A673 (cell line): ENCODE measurements around the gene ST6GALNAC5.

ENCODE experiments used
- EZH2 ChIP-seq: fragments of 200-600 bp; sonication (generic); IDR thresholded peaks from 2 replicates; pipeline ENCODE4 v1.6.1; 2017; ENCODE audit warnings: borderline replicate concordance, low read depth, mild to moderate bottlenecking, mixed read lengths, antibody characterized with exemption, low read length; ENCODE audit not compliant: poor library complexity, severe bottlenecking
- TF ChIP-seq, protein P1 (sequence below): fragments of 300-800, 200-600 bp; sonication (generic); conservative IDR thresholded peaks from 2 replicates; pipeline ENCODE4 v1.5.1; 2017; ENCODE audit warnings: low read depth, mild to moderate bottlenecking, antibody characterized with exemption, low read length, moderate library complexity, mixed read lengths

DNA sequence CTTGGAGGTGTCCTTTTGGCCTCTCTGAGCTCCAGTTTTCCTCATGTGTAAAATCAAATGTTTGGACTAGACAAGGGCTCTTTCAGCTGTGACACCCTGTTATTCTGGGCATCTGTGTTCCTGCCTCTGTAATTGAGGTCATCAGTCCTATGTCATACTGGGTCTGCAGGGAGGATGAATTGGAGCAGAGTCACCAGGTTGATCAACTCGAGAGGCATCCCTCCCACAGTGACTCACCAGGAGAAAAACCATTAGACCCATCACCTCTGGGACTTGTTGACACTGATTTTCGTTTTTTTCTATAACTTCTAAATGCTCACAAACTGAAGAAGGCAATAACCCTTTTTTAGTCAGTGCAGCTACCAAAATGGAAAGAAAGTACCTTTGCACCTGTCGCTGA lies 82.2 kb downstream of the ST6GALNAC5 start:
- TF ChIP-seq, protein P1, sequence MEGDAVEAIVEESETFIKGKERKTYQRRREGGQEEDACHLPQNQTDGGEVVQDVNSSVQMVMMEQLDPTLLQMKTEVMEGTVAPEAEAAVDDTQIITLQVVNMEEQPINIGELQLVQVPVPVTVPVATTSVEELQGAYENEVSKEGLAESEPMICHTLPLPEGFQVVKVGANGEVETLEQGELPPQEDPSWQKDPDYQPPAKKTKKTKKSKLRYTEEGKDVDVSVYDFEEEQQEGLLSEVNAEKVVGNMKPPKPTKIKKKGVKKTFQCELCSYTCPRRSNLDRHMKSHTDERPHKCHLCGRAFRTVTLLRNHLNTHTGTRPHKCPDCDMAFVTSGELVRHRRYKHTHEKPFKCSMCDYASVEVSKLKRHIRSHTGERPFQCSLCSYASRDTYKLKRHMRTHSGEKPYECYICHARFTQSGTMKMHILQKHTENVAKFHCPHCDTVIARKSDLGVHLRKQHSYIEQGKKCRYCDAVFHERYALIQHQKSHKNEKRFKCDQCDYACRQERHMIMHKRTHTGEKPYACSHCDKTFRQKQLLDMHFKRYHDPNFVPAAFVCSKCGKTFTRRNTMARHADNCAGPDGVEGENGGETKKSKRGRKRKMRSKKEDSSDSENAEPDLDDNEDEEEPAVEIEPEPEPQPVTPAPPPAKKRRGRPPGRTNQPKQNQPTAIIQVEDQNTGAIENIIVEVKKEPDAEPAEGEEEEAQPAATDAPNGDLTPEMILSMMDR: no peak
- TF ChIP-seq EZH2: no peak
